ENCODE data around the gene SERPINA12.

Gene SERPINA12

GRCh38 chr14:94476023-94476422 lies 33.2 kb downstream of the SERPINA12 start, which contains the start of gene SERPINA9:
TSS of gene SERPINA9 (minus strand) at chr14:94476197. CDS start at chr14:94469840, 6,357 bp downstream.
- ChIA-PET CTCF (interaction anchor here (3.6 to 6.1 kb wide), 2 partner anchors 10 to 43 kb away, joined by 14 to 81 read pairs; no protein-coding TSS in a partner anchor), POLR2A (no interaction called here)
- no peak within 1 kb of the TSS for H3K4me3 ChIP-seq (ENCODE audit: low read depth, low read length)
- DNase-seq (ENCODE audit: low read depth, low spot score) = no peak
- TF ChIP-seq CTCF (IDR thresholded peaks at IDR 0.05; ENCODE audit: insufficient read depth, low read length, missing control alignments) = no peak

- POLR2A ChIA-PET = no interaction called here
- no peak for TF ChIP-seq CTCF (IDR thresholded peaks at IDR 0.05; ENCODE audit: insufficient read depth, low read length, missing control alignments)
- CTCF ChIA-PET = interaction anchor here (1.1 to 6.1 kb wide), 2 partner anchors 12 to 74 kb away, joined by 6 to 81 read pairs; no protein-coding TSS in a partner anchor
These were observed 34.7 kb downstream of the SERPINA12 start for GRCh38 chr14:94474581-94475031.

GRCh38 chr14:94473666-94474410 lies 35.4 kb downstream of the SERPINA12 start:
- CTCF ChIA-PET = interaction anchor here (1.1 to 6.1 kb wide), 2 partner anchors 12 to 75 kb away, joined by 6 to 81 read pairs; no protein-coding TSS in a partner anchor
- POLR2A ChIA-PET = no interaction called here
- TF ChIP-seq CTCF (IDR thresholded peaks at IDR 0.05; ENCODE audit: insufficient read depth, low read length, missing control alignments) = no peak
- H3K4me3 ChIP-seq (ENCODE audit: low read depth, low read length) = no peak overlapping the region
- DNase-seq (ENCODE audit: low read depth, low spot score) = no peak

More at GRCh38 chr14:94474581-94475031, 34.7 kb downstream of the SERPINA12 start:
- H3K4me3 ChIP-seq (ENCODE audit: low read depth, low read length) = no peak overlapping the region
- no peak for DNase-seq (ENCODE audit: low read depth, low spot score)

- POLR2A ChIA-PET = no interaction called here
- no peak for TF ChIP-seq CTCF (IDR thresholded peaks at IDR 0.05; ENCODE audit: insufficient read depth, low read length, missing control alignments)
- CTCF ChIA-PET = interaction anchor here (1.6 to 6.1 kb wide), 2 partner anchors 13 kb away, joined by 4 to 81 read pairs; no protein-coding TSS in a partner anchor
- DNase-seq (ENCODE audit: low read depth, low spot score) = no peak
- H3K4me3 ChIP-seq (ENCODE audit: low read depth, low read length) = no peak overlapping the region
These were observed 36.4 kb downstream of the SERPINA12 start for GRCh38 chr14:94472842-94473241.

GRCh38 chr14:94471045-94471444 lies 38.2 kb downstream of the SERPINA12 start:
- no peak overlapping the region for H3K4me3 ChIP-seq (ENCODE audit: low read depth, low read length)
- ChIA-PET POLR2A (no interaction called here), CTCF (interaction anchor here (0.6 to 1.6 kb wide), 3 partner anchors 15 to 47 kb away, joined by 3 to 4 read pairs (median 3); no protein-coding TSS in a partner anchor)
- DNase-seq (ENCODE audit: low read depth, low spot score) = no peak
- no peak for TF ChIP-seq CTCF (IDR thresholded peaks at IDR 0.05; ENCODE audit: insufficient read depth, low read length, missing control alignments)

GRCh38 chr14:94470311-94470710 lies 39.0 kb downstream of the SERPINA12 start:
- CTCF ChIA-PET = no interaction called here
- POLR2A ChIA-PET = no interaction called here
- DNase-seq (ENCODE audit: low read depth, low spot score) = no peak
- no peak for TF ChIP-seq CTCF (IDR thresholded peaks at IDR 0.05; ENCODE audit: insufficient read depth, low read length, missing control alignments)
- H3K4me3 ChIP-seq (ENCODE audit: low read depth, low read length) = no peak overlapping the region

Data from AG04449 (cell line).